Retina (tissue), 1 donor: Measurements from ENCODE around the gene INAFM1.
A peak's percentile ranks its signal among the peaks of the same experiment; 100 is the strongest.

Experiments
- DNase-seq: peaks from one replicate; pipeline ENCODE4 v3.0.0-alpha.2; 2016

INAFM1 gene

DNA sequence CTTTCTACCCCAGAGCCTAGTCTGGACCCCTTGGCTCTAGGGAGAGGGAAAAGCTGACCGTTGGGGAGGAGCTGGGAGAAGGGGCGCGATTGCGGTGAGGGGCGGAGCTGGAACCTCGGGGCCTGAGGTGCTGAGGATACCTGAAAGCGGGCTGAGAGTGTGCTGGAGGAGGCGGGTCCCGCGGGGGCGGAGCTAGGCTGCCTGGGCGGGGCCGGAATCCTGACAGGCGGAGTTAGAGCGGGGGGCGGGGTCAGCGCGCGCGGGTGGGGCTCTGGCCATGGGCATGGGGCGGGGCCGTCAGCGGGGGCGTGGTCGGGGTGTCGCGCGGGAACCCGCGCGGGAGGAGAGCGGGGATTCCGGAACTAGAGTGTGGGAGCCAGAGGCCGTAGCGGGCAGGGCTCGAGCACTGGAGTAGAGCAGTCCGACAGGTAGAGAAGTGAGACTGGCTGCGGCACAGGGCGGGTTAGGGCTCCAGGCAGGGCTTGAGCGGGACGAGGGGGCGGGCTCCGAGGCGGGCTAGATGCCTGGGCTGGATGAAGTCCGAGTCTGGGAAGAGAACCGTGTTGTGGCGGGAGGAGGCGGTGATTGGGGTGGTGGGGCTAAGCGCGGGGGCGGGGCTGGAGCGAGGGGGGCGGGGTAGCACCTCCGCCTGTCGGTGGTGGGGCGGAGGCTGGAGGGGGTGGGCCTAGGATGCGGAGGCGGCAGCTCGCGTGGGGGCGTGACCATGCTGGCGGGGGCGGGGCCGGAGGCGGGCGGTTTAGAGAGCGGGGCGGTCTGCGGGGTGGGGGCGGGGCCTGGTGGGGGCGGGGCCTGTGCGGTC, at the start of gene INAFM1:
TSS of gene INAFM1 (plus strand) at position 815 of the 820 bp plus-strand sequence. CDS start 35 bp downstream, outside the sequence.
- DNase-seq: peak; percentile 94

- peak; percentile 85 for DNase-seq
Observed at GRCh38 chr19:47225746-47226425, 48.8 kb upstream of the INAFM1 start.

DNA sequence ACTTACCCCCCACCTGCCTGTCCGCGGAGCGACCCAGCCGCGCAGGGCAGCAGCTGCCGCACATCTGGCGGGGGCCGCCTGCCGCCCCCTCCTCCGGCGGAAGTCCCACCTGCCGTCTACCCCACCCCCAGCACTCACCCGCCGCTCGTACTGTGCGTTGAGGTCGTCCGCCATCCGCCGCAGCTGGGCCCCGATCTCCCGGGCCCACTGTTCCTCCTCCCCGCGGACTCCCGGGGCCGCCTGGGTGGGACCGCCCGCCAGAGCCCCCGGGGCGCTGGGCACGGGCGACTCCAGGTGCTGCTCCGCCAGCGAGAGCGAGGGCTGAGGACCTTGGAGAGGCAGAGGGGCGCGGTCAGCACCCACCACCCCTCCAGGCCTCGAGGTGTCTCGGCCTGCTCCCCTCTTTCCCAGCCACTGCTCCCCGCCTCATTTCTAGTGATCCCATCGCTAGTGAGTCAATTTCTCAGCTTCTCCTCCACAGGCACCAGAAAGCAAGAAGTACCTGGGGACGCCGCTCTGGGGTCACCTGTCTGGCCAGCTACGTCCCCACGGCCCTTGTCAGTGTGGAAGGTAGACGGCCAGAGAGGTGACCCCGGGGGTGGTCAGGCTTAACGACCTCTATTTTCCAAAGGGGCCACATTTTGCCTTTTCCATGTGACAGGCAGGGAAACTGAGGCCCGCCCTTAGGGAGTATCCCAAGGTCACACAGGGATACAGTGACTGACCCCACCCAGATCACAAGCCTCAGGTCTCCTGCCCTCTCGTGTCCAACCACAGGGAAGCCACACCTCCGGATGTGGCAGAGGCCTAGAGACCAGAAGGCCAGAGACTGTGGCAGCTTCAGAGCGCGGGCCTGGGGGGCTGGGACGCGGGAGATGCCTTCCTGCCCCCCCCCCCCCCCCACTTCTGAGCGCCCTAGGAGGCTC, 48.0 kb upstream of the INAFM1 start:
- peak; percentile 53 for DNase-seq

DNA sequence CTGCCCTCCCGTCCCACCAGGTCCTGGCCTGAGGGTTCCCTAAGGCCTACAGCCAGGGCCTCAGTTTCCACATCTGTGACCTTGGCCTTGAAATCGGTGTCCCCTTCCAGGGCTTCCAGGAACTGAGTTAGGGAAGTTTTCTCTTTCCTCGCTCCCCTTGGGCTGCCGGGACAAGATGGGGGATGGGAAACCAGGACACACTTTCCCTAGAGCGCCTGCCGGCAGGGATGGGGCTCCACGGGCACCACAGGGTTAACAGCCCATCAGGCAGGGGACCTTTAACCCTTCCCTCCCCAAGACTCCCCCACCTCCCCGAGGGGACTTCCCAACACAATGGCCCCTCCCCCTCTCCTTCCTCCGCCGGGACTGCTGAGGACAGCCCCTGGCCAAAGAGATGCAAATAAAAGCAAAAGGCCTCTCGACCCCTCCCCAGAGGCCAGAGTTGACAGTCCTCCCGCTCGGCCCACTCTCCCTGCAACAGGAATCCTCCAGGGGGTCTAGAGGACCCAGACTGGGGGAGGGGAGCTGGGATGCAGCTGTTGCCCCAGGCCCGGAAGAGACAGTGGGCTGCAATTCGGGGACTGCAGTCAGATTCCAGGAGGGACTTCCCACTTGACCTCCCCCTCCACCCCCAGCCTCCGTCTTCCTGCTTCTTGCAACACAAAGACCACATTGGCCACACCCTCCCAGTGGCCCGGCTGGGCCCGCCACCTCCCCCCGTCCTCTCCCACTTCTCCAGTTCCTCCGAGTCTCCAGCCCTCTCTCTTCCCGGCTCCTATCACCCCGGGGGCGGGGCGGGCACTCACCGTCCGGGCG, 47.1 kb upstream of the INAFM1 start:
- peak; percentile 72 for DNase-seq

DNA sequence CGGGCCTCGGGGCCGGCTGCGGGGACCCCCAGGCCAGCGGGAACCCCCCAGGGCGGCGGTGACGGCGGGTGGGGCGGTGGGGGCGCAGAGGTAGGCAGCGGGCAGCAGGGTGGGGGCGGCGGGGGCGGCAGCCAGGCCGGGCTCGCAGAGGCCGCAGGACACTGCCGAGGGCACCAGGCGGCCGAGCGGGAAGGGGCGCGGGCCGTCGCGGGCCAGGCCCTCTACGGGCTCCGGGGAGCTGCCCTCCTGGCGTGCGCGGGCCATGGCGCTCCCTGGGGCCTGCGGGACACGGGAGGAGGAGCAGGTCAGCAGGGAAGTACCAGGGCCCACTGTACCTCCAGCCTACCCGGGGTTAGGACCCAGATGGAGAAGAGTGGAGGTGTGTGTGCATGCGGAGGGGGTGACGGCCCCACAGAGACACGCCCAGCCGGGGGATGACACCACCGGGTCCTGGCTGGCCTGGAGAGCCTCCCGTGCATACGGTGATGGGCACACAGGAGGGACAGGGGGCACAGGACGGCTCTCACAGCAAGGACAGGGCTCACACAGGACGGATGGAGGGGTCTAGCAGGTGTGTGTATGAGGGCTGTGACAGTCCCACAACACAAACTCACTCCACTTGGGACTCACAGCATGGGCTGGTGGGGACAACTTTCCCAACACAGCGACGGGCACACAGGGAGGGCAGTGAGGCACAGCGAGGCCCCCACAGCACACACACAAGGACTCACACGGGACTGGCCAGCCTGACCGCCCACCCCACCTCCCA, 46.3 kb upstream of the INAFM1 start:
- peak; percentile 52 for DNase-seq

DNA sequence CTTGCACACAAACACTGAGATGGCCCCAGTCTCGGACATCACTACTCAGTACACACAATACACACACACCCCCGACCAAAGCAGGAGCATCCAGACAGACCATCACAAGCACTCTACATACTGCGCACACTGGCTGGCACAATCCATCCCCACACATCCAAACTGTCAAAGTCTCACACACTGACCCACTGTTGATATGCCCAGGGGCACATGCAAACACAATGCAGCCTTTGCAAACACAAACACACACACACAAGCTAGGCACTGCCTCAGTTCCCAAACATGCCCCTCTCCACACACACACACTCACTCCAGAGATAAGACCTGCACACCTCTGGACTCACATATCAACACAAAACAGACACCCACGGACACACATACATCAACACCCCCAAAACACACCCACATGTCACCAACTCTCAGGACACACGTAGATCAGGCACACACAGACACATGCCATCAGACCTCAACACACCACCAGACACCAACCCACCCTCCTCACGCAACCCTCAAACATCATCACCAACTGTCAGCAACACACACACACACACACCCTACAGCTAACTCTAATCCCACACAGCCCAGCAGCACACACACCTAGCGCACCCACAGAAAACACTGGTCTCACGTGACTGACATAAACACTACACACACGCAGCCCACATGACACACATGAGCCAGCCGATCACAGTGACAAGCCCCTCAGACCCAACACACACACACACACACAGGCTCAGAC, 45.6 kb upstream of the INAFM1 start:
- DNase-seq: peak; percentile 54

GRCh38 chr19:47229676-47230053, 45.0 kb upstream of the INAFM1 start:
- DNase-seq: no peak

DNA sequence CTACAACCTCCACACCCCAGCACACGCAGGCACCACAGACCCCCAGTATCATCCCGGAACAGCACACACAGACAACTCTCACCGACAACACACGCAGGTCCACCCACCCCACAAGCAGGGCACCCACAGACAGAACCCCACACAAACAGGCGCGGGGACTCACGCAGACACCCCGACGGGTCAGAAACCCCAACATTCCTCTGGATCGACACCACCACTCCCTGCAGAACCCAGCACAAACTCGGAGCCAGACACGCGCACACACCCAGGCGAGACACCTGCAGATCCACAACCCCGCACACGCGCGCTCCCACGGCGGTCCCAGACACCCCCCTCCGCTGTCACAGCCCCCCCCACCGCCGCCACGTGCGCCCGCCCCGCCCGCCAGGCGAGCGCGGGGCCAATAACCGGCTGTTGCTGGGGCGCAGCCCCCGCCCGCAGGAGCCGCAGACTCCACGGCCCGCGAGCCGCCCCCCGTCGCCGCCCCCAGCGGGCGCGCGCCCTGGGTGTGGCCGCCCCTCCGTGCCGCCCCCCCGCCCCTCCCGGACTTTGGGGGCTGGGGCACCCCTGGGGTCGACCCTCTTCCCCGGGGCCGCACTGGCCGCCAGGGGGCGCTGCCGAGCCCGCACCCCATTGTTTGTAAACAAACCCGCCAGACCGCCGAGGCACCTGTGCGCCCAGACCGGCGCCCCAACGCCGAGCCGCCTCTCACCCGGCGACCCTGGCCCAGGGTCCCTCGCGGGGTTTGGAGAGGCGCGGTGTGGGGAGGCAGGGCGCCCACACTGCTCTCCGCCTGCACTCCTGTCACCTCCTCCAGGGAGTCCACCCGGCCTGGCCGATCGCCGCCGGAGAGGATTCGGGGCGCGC, 44.4 kb upstream of the INAFM1 start:
- peak; percentile 66 for DNase-seq

DNA sequence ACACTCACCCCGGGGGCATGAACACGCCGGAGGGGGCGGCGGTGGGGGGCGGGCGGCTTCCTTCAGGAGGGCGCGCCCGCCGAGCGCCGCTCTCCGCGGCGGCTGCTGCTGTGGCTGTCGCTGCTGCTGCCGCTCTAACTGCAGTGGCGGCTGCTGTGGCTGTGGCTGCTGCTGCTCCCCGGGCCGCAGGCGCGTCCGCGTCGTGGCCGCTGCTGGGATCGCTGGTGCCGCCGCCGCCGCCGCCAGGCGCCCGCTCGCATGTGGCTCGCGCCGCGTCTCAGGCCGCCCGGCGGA, 43.8 kb upstream of the INAFM1 start, which contains the start of gene BBC3:
TSS of gene BBC3 (minus strand) at position 279 of the 294 bp plus-strand sequence. CDS start 2,768 bp downstream, outside the sequence.
- no peak for DNase-seq

- DNase-seq: peak; percentile 71
Observed at GRCh38 chr19:47231215-47232054, 43.2 kb upstream of the INAFM1 start.

GRCh38 chr19:47232422-47233211, 42.1 kb upstream of the INAFM1 start:
- DNase-seq: no peak

- DNase-seq: no peak
Observed at GRCh38 chr19:47236072-47236675, 38.5 kb upstream of the INAFM1 start.

DNA sequence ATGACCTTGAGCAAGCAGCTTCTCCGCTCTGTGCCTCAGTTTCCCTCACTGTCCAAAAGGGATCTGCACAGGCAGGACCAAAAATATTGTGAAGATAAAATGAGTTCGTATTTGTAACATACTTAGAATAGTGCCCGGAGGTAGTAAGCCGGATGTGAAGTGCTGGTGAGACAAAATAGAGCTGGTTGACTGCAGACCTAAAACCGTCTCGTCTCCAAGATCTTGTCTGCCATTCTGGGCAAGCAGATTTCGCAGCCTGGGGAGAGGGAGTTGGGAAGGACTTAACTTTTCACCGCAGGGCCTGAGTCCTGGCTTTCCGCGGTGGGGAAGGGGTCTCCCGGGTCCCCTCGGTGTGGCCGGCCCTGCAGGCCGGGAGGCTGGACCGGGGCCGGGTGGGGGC, 35.5 kb upstream of the INAFM1 start:
- no peak for DNase-seq

DNA sequence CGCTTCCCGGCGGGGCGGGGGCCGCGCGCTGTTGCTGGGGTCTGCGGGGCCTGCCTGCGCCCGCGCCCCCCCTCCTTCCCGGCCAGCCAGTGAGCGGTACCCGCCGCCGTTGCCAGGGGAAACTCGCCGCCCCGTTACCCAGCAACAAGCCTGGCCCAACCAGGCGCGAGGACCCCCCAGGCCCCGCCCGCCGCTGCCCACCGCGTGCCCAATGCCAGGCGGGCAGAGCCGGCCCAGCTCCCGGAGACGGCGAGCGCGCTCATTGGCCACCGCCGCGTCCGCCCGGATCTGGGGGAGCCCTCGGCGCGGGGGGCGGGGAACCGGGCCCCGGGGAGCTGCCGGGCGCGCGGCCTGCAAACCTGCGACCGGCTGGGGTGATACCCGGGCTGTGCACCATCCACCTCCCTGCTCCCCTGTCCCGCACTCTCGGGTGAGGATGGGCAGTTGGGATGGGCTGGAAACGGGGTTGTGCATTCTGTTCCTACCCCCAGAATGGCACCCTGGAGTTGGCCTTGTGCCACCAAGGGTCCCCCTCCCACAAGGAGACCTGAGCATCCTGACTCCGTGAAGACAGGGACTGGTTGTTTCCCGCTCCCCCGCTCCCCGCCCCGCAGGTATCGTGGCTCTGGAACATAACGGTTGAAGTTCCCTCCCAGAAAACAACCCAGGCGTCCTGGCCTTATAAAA, 34.9 kb upstream of the INAFM1 start:
- DNase-seq: peak; percentile 77

DNA sequence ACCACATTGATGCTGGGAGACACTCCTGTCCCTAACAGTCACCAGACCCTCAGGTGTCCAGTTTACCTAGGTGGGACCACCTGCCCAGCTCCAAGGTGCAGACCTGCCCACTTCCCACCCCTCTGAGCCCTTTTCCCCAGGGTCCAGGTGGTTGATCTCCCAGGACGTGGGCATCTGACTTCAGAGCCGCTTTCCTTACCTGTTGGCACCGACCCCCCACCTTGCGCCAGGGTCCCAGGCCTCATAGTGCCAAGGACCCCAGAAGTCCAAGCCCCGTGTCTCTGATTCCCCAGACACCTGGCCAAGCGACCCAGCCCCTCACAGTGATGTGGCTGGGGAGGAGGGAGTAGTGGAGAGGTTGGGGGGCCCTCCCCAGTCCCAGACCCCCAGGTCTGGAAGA, 34.1 kb upstream of the INAFM1 start:
- DNase-seq: no peak

- peak; percentile 32 for DNase-seq
Observed at GRCh38 chr19:47240996-47241918, 33.4 kb upstream of the INAFM1 start.
